ENCODE data around the gene FIBIN. TPM values are rescaled to one million over a fixed set of nuclear protein-coding genes. Genes with fewer than 3 reads are reported as not detected.

Gene FIBIN
- not detected for total RNA-seq

GRCh38 chr11:26993965-26994457 lies at the start of gene FIBIN:
Gene FIBIN, plus strand, starts transcription at chr11:26994112. Its CDS starts 415 bp downstream, at chr11:26994527.
- no peak for ATAC-seq
- H3K9me3 Mint-ChIP-seq, result peaks cover 2% of the 10 kb centered on the region

GRCh38 chr11:26944866-26945664 lies 48.8 kb upstream of the FIBIN start:
- H3K36me3 Mint-ChIP-seq (ENCODE audit: insufficient read depth), result no peaks in the 10 kb centered on the region

More at GRCh38 chr11:26993965-26994457, at the start of gene FIBIN:
- Mint-ChIP-seq H3K27me3 (ENCODE audit: low read depth) (peaks cover 3% of the 10 kb centered on the region), H3K4me1 (ENCODE audit: low read depth) (no peaks in the 10 kb centered on the region), H3K4me3 (no peak within 1 kb of the TSS), H3K36me3 (ENCODE audit: insufficient read depth) (no peaks in the 10 kb centered on the region)
- no peak for DNase-seq

GRCh38 chr11:26946257-26946716 lies 47.6 kb upstream of the FIBIN start:
- no peaks in the 10 kb centered on the region for H3K4me1 Mint-ChIP-seq (ENCODE audit: low read depth)
- peaks cover 4% of the 10 kb centered on the region for H3K9me3 Mint-ChIP-seq
- no peak for DNase-seq
- no peak for ATAC-seq
- H3K4me3 Mint-ChIP-seq, result no peak overlapping the region
- H3K27me3 Mint-ChIP-seq (ENCODE audit: low read depth), result no peaks in the 10 kb centered on the region
- H3K36me3 Mint-ChIP-seq (ENCODE audit: insufficient read depth), result no peaks in the 10 kb centered on the region

More at GRCh38 chr11:26944866-26945664, 48.8 kb upstream of the FIBIN start:
- DNase-seq (no peak), ATAC-seq (no peak)
- Mint-ChIP-seq H3K4me1 (ENCODE audit: low read depth) (no peaks in the 10 kb centered on the region), H3K9me3 (peaks cover 4% of the 10 kb centered on the region), H3K27me3 (ENCODE audit: low read depth) (no peaks in the 10 kb centered on the region), H3K4me3 (no peak overlapping the region)

GRCh38 chr11:26947379-26947844 lies 46.5 kb upstream of the FIBIN start:
- no peak for ATAC-seq

GRCh38 chr11:26947904-26948639 lies 45.8 kb upstream of the FIBIN start:
- DNase-seq, result no peak
- ATAC-seq, result no peak
- H3K27me3 Mint-ChIP-seq (ENCODE audit: low read depth), result no peaks in the 10 kb centered on the region
- no peaks in the 10 kb centered on the region for H3K36me3 Mint-ChIP-seq (ENCODE audit: insufficient read depth)
- no peak overlapping the region for H3K4me3 Mint-ChIP-seq
- peaks cover 4% of the 10 kb centered on the region for H3K9me3 Mint-ChIP-seq
- no peaks in the 10 kb centered on the region for H3K4me1 Mint-ChIP-seq (ENCODE audit: low read depth)

More at GRCh38 chr11:26947379-26947844, 46.5 kb upstream of the FIBIN start:
- Mint-ChIP-seq H3K27me3 (ENCODE audit: low read depth) (no peaks in the 10 kb centered on the region), H3K4me1 (ENCODE audit: low read depth) (no peaks in the 10 kb centered on the region), H3K9me3 (peaks cover 4% of the 10 kb centered on the region), H3K4me3 (no peak overlapping the region), H3K36me3 (ENCODE audit: insufficient read depth) (no peaks in the 10 kb centered on the region)
- no peak for DNase-seq

- H3K4me3 Mint-ChIP-seq, result no peak overlapping the region
- H3K36me3 Mint-ChIP-seq (ENCODE audit: insufficient read depth), result no peaks in the 10 kb centered on the region
- ATAC-seq (no peak), DNase-seq (no peak)
- H3K9me3 Mint-ChIP-seq, result peaks cover 4% of the 10 kb centered on the region
- no peaks in the 10 kb centered on the region for H3K4me1 Mint-ChIP-seq (ENCODE audit: low read depth)
- no peaks in the 10 kb centered on the region for H3K27me3 Mint-ChIP-seq (ENCODE audit: low read depth)
These were observed 45.0 kb upstream of the FIBIN start for GRCh38 chr11:26948881-26949280.

- DNase-seq (no peak), ATAC-seq (no peak)
- peaks cover 4% of the 10 kb centered on the region for H3K9me3 Mint-ChIP-seq
- no peaks in the 10 kb centered on the region for H3K27me3 Mint-ChIP-seq (ENCODE audit: low read depth)
- H3K4me3 Mint-ChIP-seq, result no peak overlapping the region
- no peaks in the 10 kb centered on the region for H3K36me3 Mint-ChIP-seq (ENCODE audit: insufficient read depth)
- no peaks in the 10 kb centered on the region for H3K4me1 Mint-ChIP-seq (ENCODE audit: low read depth)
These were observed 44.1 kb upstream of the FIBIN start for GRCh38 chr11:26949846-26950245.

- H3K36me3 Mint-ChIP-seq (ENCODE audit: insufficient read depth), result no peaks in the 10 kb centered on the region
- peaks cover 4% of the 10 kb centered on the region for H3K9me3 Mint-ChIP-seq
- ATAC-seq (no peak), DNase-seq (no peak)
- H3K27me3 Mint-ChIP-seq (ENCODE audit: low read depth), result no peaks in the 10 kb centered on the region
- no peak overlapping the region for H3K4me3 Mint-ChIP-seq
- H3K4me1 Mint-ChIP-seq (ENCODE audit: low read depth), result no peaks in the 10 kb centered on the region
These were observed 43.6 kb upstream of the FIBIN start for GRCh38 chr11:26950260-26950719.

- H3K4me1 Mint-ChIP-seq (ENCODE audit: low read depth), result no peaks in the 10 kb centered on the region
- no peak for ATAC-seq
- no peaks in the 10 kb centered on the region for H3K9me3 Mint-ChIP-seq
- no peaks in the 10 kb centered on the region for H3K27me3 Mint-ChIP-seq (ENCODE audit: low read depth)
- no peaks in the 10 kb centered on the region for H3K36me3 Mint-ChIP-seq (ENCODE audit: insufficient read depth)
- no peak overlapping the region for H3K4me3 Mint-ChIP-seq
- DNase-seq, result no peak
These were observed 42.0 kb upstream of the FIBIN start for GRCh38 chr11:26951809-26952515.

- ATAC-seq (no peak), DNase-seq (no peak)
- Mint-ChIP-seq H3K4me1 (ENCODE audit: low read depth) (no peaks in the 10 kb centered on the region), H3K9me3 (no peaks in the 10 kb centered on the region), H3K4me3 (no peak overlapping the region), H3K27me3 (ENCODE audit: low read depth) (no peaks in the 10 kb centered on the region), H3K36me3 (ENCODE audit: insufficient read depth) (no peaks in the 10 kb centered on the region)
These were observed 40.0 kb upstream of the FIBIN start for GRCh38 chr11:26953770-26954392.

GRCh38 chr11:26958005-26958701 lies 35.8 kb upstream of the FIBIN start:
- H3K9me3 Mint-ChIP-seq, result no peaks in the 10 kb centered on the region
- DNase-seq, result no peak
- no peak overlapping the region for H3K4me3 Mint-ChIP-seq
- no peaks in the 10 kb centered on the region for H3K4me1 Mint-ChIP-seq (ENCODE audit: low read depth)
- H3K36me3 Mint-ChIP-seq (ENCODE audit: insufficient read depth), result no peaks in the 10 kb centered on the region
- no peaks in the 10 kb centered on the region for H3K27me3 Mint-ChIP-seq (ENCODE audit: low read depth)
- ATAC-seq, result no peak

- H3K36me3 Mint-ChIP-seq (ENCODE audit: insufficient read depth), result no peaks in the 10 kb centered on the region
- H3K9me3 Mint-ChIP-seq, result no peaks in the 10 kb centered on the region
- DNase-seq (no peak), ATAC-seq (no peak)
- no peaks in the 10 kb centered on the region for H3K4me1 Mint-ChIP-seq (ENCODE audit: low read depth)
- no peaks in the 10 kb centered on the region for H3K27me3 Mint-ChIP-seq (ENCODE audit: low read depth)
- H3K4me3 Mint-ChIP-seq, result no peak overlapping the region
These were observed 35.2 kb upstream of the FIBIN start for GRCh38 chr11:26958702-26959049.

GRCh38 chr11:26960281-26960680 lies 33.6 kb upstream of the FIBIN start:
- Mint-ChIP-seq H3K4me1 (ENCODE audit: low read depth) (no peaks in the 10 kb centered on the region), H3K27me3 (ENCODE audit: low read depth) (no peaks in the 10 kb centered on the region), H3K36me3 (ENCODE audit: insufficient read depth) (no peaks in the 10 kb centered on the region), H3K4me3 (no peak overlapping the region), H3K9me3 (no peaks in the 10 kb centered on the region)
- DNase-seq (no peak), ATAC-seq (no peak)

All from activated T-cell treated with anti-CD3 and anti-CD28 coated beads, Interleukin-2, amount 50 U/mL, for 4 hours (primary cell).